HepG2 (cell line): ENCODE measurements around the gene GTF2A1L. TPM values are rescaled to one million over a fixed set of nuclear protein-coding genes. Genes with fewer than 3 reads are reported as not detected.

Experiments
- ATAC-seq: fragments of 200-7000 bp; cut with Tn5 transposase; 3 replicates; pipeline ENCODE4 v1.9.1; 2020; ENCODE audit warnings: mild to moderate bottlenecking, moderate library complexity
- BruUV-seq: library from RNA; stranded (reverse); fragments of 400-500 nt; replicated peaks from 2 replicates; lab custom pipeline; 2021; lab: Mats Ljungman, UMichigan
- CTCF ChIA-PET: fragments of 300-600 bp; formaldehyde crosslinking; extraction: SDS; loops from one replicate; lab custom pipeline; 2021; ENCODE audit warnings: low total read pairs, inconsistent platforms, low intra/inter-chr PET ratio; lab: Yijun Ruan, JAX
- POLR2A ChIA-PET: fragments of 350-600 bp; sonication (Branson Sonifier 250); formaldehyde crosslinking; loops from one replicate; lab custom pipeline; 2020; ENCODE audit warnings: antibody characterized with exemption, inconsistent platforms; lab: Yijun Ruan, JAX
- DNase-seq: peaks from one replicate; pipeline ENCODE4 v3.0.0-alpha.2; 2015; ENCODE audit warnings: low spot score
- FAIRE-seq: peaks from 3 replicates; lab custom pipeline; 2011; peaks lifted over from hg19 to GRCh38; lab: Jason Lieb, UNC
- H2AFZ ChIP-seq: one replicate; pipeline ENCODE4 v1.6.1; 2011; ENCODE audit warnings: low read length, inconsistent platforms
- H3K27ac ChIP-seq: fragments of 300-600 bp; 3 replicates; pipeline ENCODE4 v1.8.0; 2011; ENCODE audit warnings: mixed run types, mild to moderate bottlenecking, mixed read lengths, low read length, inconsistent platforms; ENCODE audit not compliant: insufficient read depth; ENCODE audit errors: extremely low read length
- H3K27me3 ChIP-seq, 2 experiments: fragments of 200-600 bp in 1 of 2; 2 replicates in 1 of 2; 3 replicates in 1 of 2; pipeline versions ENCODE4 v1.6.0 to v1.8.0; 2011; ENCODE audit warnings: low read length in 2 of 2, mild to moderate bottlenecking in 2 of 2, moderate library complexity in 2 of 2, inconsistent platforms in 1 of 2; ENCODE audit not compliant: insufficient read depth in 2 of 2, control insufficient read depth in 1 of 2
- H3K36me3 ChIP-seq, 2 experiments: fragments of 200-600 bp in 1 of 2; replicated peaks in 1 of 2; 2 replicates in 1 of 2; 3 replicates in 1 of 2; pipeline versions ENCODE4 v1.5.1 to v1.8.0; 2011; ENCODE audit warnings: low read length in 2 of 2, inconsistent platforms in 1 of 2; ENCODE audit not compliant: insufficient read depth in 2 of 2, control insufficient read depth in 1 of 2
- H3K4me1 ChIP-seq: 2 replicates; pipeline ENCODE4 v1.5.1; 2012; ENCODE audit warnings: low read length, inconsistent platforms; ENCODE audit not compliant: insufficient read depth
- H3K4me2 ChIP-seq: 2 replicates; pipeline ENCODE4 v1.6.0; 2011; ENCODE audit warnings: low read depth, low read length, inconsistent platforms
- H3K4me3 ChIP-seq, 3 experiments: fragments of 200-600 bp in 1 of 3; sonication (generic), shearing (Covaris generic) in 1 of 3; replicated peaks in 1 of 3; 2 replicates each; pipeline ENCODE4 v1.5.1; 2011 to 2016; ENCODE audit warnings: low read length in 3 of 3, inconsistent platforms in 2 of 3, low read depth in 2 of 3, mild to moderate bottlenecking in 2 of 3, control low read depth in 1 of 3, mixed read lengths in 1 of 3; ENCODE audit not compliant: insufficient read depth in 1 of 3
- H3K79me2 ChIP-seq: one replicate; pipeline ENCODE4 v1.6.1; 2011; ENCODE audit warnings: low read length, inconsistent platforms; ENCODE audit not compliant: insufficient read depth
- H3K9ac ChIP-seq: 2 replicates; pipeline ENCODE4 v1.6.0; 2011; ENCODE audit warnings: mild to moderate bottlenecking, low read depth, low read length, inconsistent platforms; ENCODE audit not compliant: insufficient read depth
- H3K9me3 ChIP-seq: 2 replicates; pipeline ENCODE4 v1.5.1; 2012; ENCODE audit warnings: mild to moderate bottlenecking, low read length
- H4K20me1 ChIP-seq: 2 replicates; pipeline ENCODE4 v1.6.0; 2011; ENCODE audit warnings: inconsistent platforms, mild to moderate bottlenecking, low read length, moderate library complexity; ENCODE audit not compliant: insufficient read depth
- CREB1 ChIP-seq, 2 experiments: fragments of 450-650 bp in 1 of 2; IDR thresholded peaks; 2 replicates each; pipeline ENCODE4 v1.6.1; 2016 to 2017; ENCODE audit warnings: control low read depth in 1 of 2, mild to moderate bottlenecking in 1 of 2, missing compliant biosample characterization in 1 of 2, missing genetic modification characterization in 1 of 2
- CTCF ChIP-seq: sonication (generic); formaldehyde crosslinking; IDR thresholded peaks from 2 replicates; pipeline ENCODE4 v1.5.0; 2020; ENCODE audit warnings: mild to moderate bottlenecking, missing genetic modification reagents, moderate library complexity
- EEA1 ChIP-seq: sonication (generic); formaldehyde crosslinking; IDR thresholded peaks from 2 replicates; pipeline ENCODE4 v1.5.1; 2020; ENCODE audit warnings: mild to moderate bottlenecking, missing genetic modification reagents, borderline replicate concordance
- GTF2F1 ChIP-seq: fragments of 150-350 bp; IDR thresholded peaks from 2 replicates; pipeline ENCODE4 v1.6.1; 2014; ENCODE audit warnings: low read length
- MAFF ChIP-seq: IDR thresholded peaks from 2 replicates; pipeline ENCODE4 v1.6.1; 2011; ENCODE audit warnings: low read depth, low read length, improper control_type of control experiment
- MAFK ChIP-seq, 2 experiments: IDR thresholded peaks in 1 of 2; conservative IDR thresholded peaks in 1 of 2; 2 replicates each; pipeline ENCODE4 v1.6.1; 2011; ENCODE audit warnings: improper control_type of control experiment in 2 of 2, low read length in 2 of 2
- MAZ ChIP-seq, 2 experiments: sonication (generic) in 1 of 2; formaldehyde crosslinking in 1 of 2; IDR thresholded peaks; 2 replicates each; pipeline versions ENCODE4 v1.5.0 to v1.6.1; 2012 to 2020; ENCODE audit warnings: low read depth in 2 of 2, mild to moderate bottlenecking in 2 of 2, borderline replicate concordance in 1 of 2, improper control_type of control experiment in 1 of 2, low read length in 1 of 2, missing genetic modification reagents in 1 of 2, moderate library complexity in 1 of 2
- NFE2L2 ChIP-seq: fragments of 150-350 bp; IDR thresholded peaks from 2 replicates; pipeline ENCODE4 v1.6.1; 2014; ENCODE audit warnings: low read length
- RAD21 ChIP-seq: fragments of 450-650 bp; formaldehyde crosslinking; IDR thresholded peaks from 2 replicates; pipeline ENCODE4 v1.5.0; 2020; ENCODE audit warnings: mild to moderate bottlenecking
- RCOR2 ChIP-seq: IDR thresholded peaks from 2 replicates; pipeline ENCODE4 v1.6.1; 2016; ENCODE audit warnings: missing biosample characterization, missing genetic modification reagents
- STAG1 ChIP-seq: sonication (generic); formaldehyde crosslinking; IDR thresholded peaks from 2 replicates; pipeline ENCODE4 v1.4.0; 2020; ENCODE audit warnings: missing genetic modification reagents
- ZNF180 ChIP-seq: sonication (generic); formaldehyde crosslinking; IDR thresholded peaks from 2 replicates; pipeline ENCODE4 v1.4.0; 2020; ENCODE audit warnings: low read depth, missing genetic modification reagents, borderline replicate concordance
- ZNF275 ChIP-seq: sonication (generic); formaldehyde crosslinking; IDR thresholded peaks from 2 replicates; pipeline ENCODE4 v1.8.0; 2022; ENCODE audit warnings: missing genetic modification reagents, mild to moderate bottlenecking, inconsistent platforms, borderline replicate concordance
- ZNF296 ChIP-seq: sonication (generic); formaldehyde crosslinking; conservative IDR thresholded peaks from 2 replicates; pipeline ENCODE4 v1.5.0; 2020; ENCODE audit warnings: mild to moderate bottlenecking, missing genetic modification reagents
- ZNF839 ChIP-seq: sonication (generic); formaldehyde crosslinking; IDR thresholded peaks from 2 replicates; pipeline ENCODE4 v1.4.0; 2020; ENCODE audit warnings: missing genetic modification reagents, mild to moderate bottlenecking, borderline replicate concordance
- WGBS: methylation state at CpG from one replicate; pipeline ENCODE4 v1.1.6; 2017; ENCODE audit warnings: low lambda C conversion rate; 5-methylcytosine and 5-hydroxymethylcytosine counted together
- in situ Hi-C: cut with HindIII; loops from 2 replicates; pipeline ENCODE4 v1.10.0; 2017; ENCODE audit warnings: low pct_unique_long_range_greater_than_20kb; ENCODE audit not compliant: extremely low pct_ligation_motif_present
- intact Hi-C: fragments of 100-400 bp; cut with micrococcal nuclease; formaldehyde crosslinking; loops from one replicate; pipeline ENCODE4 v1.10.0; 2022; ENCODE audit not compliant: unreplicated experiment
- polyA plus RNA-seq, 8 experiments: library from polyadenylated mRNA; depleted of rRNA in 3 of 8; stranded (reverse) in 7 of 8; unstranded in 1 of 8; fragments of >200 nt; fragmentation: Illumina TruSeq in 4 of 8; extraction: Trizol in 4 of 8; gene quantifications; 2 replicates each; pipeline versions ENCODE4 v1.2.1 to v1.2.3, GENCODE V29; 2011 to 2016; ENCODE audit warnings: low read depth in 4 of 8, missing spikeins in 1 of 8, mixed read lengths in 1 of 8; ENCODE audit not compliant: insufficient read depth in 1 of 8
- total RNA-seq, 5 experiments: library from RNA; depleted of rRNA; stranded (reverse); fragments of >200 nt; fragmentation: Illumina TruSeq; extraction: Trizol; gene quantifications; 2 replicates each; pipeline ENCODE4 v1.2.3, GENCODE V29; 2016; ENCODE audit warnings: low read depth in 1 of 5
- TF ChIP-seq, protein P1 (sequence below): IDR thresholded peaks from 2 replicates; pipeline ENCODE4 v1.6.1; 2018; ENCODE audit warnings: missing genetic modification reagents, mild to moderate bottlenecking, missing compliant biosample characterization
- TF ChIP-seq, protein P2 (sequence below): sonication (generic); formaldehyde crosslinking; IDR thresholded peaks from 2 replicates; pipeline ENCODE4 v1.4.0; 2020; ENCODE audit warnings: missing genetic modification reagents

GTF2A1L gene
- total and polyA plus RNA-seq, 2 of the 13 experiments (the other 11 are each of a cell fraction or from before 2014, with no cell fraction given) = not detected

- Histone ChIP-seq H3K79me2 (no peaks in the 10 kb centered on the region), H3K36me3 (no peaks in the 10 kb centered on the region), H3K27ac (no peak overlapping the region), H3K9me3 (no peaks in the 10 kb centered on the region), H3K4me1 (no peaks in the 10 kb centered on the region), H2AFZ (no peak overlapping the region), H4K20me1 (no peaks in the 10 kb centered on the region), H3K9ac (no peak overlapping the region), H3K27me3 (no peaks in the 10 kb centered on the region), H3K4me2 (no peak overlapping the region), H3K4me3 (no peak overlapping the region)
- peak; percentile 12 for DNase-seq
- ChIA-PET CTCF (no interaction called here), POLR2A (no interaction called here)
- in situ Hi-C loops = loop anchor here (10.0 kb wide), 1 partner anchor 121 kb away; no protein-coding TSS in a partner anchor
- FAIRE-seq = no peak
- peak; percentile 62 for ATAC-seq
- 18% methylated on average over 6 of the region's 7 CpGs for WGBS
- BruUV-seq = no TSS peak
- intact Hi-C loops = loop anchor here (1.0 kb wide), 1 partner anchor 125 kb away; no protein-coding TSS in a partner anchor
- TF ChIP-seq MAFK (conservative IDR thresholded peaks at IDR 0.05 in 1 of 2, IDR thresholded peaks at IDR 0.05 in 1 of 2; ENCODE audit: low read length in 2 of 2) = 0 out of 4 replicates have a peak, but pooled peaks of 1 of the 2 experiments have one; percentile 11
- TF ChIP-seq ZNF839 (CRISPR knock-in tag) = no peak
- TF ChIP-seq RCOR2 (CRISPR knock-in tag) = no peak
- TF ChIP-seq CREB1 (IDR thresholded peaks at IDR 0.05) = no peak
- TF ChIP-seq CREB1 (CRISPR knock-in tag; IDR thresholded peaks at IDR 0.05) = no peak
- no peak for TF ChIP-seq EEA1 (CRISPR knock-in tag)
- peak; percentile 50 for TF ChIP-seq STAG1 (CRISPR knock-in tag)
- TF ChIP-seq, protein P1, sequence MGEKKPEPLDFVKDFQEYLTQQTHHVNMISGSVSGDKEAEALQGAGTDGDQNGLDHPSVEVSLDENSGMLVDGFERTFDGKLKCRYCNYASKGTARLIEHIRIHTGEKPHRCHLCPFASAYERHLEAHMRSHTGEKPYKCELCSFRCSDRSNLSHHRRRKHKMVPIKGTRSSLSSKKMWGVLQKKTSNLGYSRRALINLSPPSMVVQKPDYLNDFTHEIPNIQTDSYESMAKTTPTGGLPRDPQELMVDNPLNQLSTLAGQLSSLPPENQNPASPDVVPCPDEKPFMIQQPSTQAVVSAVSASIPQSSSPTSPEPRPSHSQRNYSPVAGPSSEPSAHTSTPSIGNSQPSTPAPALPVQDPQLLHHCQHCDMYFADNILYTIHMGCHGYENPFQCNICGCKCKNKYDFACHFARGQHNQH = no peak
- 0 out of 2 replicates have a peak, but pooled peaks have one; percentile 9 for TF ChIP-seq MAFF
- TF ChIP-seq ZNF296 = no peak
- no peak for TF ChIP-seq RAD21 (CRISPR knock-in tag)
- TF ChIP-seq ZNF275 (CRISPR knock-in tag) = no peak
- TF ChIP-seq GTF2F1 = no peak
- TF ChIP-seq ZNF180 (CRISPR knock-in tag) = no peak
- peak; percentile 63 for TF ChIP-seq NFE2L2
- no peak for TF ChIP-seq MAZ (IDR thresholded peaks at IDR 0.05; ENCODE audit: borderline replicate concordance, low read depth, low read length)
- no peak for TF ChIP-seq MAZ (CRISPR knock-in tag; IDR thresholded peaks at IDR 0.05; ENCODE audit: low read depth)
- TF ChIP-seq, protein P2, sequence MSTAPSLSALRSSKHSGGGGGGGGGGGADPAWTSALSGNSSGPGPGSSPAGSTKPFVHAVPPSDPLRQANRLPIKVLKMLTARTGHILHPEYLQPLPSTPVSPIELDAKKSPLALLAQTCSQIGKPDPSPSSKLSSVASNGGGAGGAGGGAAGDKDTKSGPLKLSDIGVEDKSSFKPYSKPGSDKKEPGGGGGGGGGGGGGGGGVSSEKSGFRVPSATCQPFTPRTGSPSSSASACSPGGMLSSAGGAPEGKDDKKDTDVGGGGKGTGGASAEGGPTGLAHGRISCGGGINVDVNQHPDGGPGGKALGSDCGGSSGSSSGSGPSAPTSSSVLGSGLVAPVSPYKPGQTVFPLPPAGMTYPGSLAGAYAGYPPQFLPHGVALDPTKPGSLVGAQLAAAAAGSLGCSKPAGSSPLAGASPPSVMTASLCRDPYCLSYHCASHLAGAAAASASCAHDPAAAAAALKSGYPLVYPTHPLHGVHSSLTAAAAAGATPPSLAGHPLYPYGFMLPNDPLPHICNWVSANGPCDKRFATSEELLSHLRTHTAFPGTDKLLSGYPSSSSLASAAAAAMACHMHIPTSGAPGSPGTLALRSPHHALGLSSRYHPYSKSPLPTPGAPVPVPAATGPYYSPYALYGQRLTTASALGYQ (CRISPR knock-in tag) = no peak
- TF ChIP-seq CTCF (CRISPR knock-in tag) = peak; percentile 34; the same call in 1 of the 2 replicates
Observed at GRCh38 chr2:48725696-48726494, 108.2 kb downstream of the GTF2A1L start.
